Activated CD8-positive, alpha-beta memory T cell treated with anti-CD3 and anti-CD28 coated beads, Interleukin-2, amount 50 U/mL, for 4 hours (primary cell): ENCODE data around the gene BPIFA2.
"Not testable (repeated sequence)": the region's sequence is repeated elsewhere in the genome, so short reads cannot be mapped to it uniquely, and the experiment has no call there.

Experiments
- DNase-seq: peaks from one replicate; pipeline ENCODE4 v3.0.0-alpha.2; 2020

Gene BPIFA2

DNA sequence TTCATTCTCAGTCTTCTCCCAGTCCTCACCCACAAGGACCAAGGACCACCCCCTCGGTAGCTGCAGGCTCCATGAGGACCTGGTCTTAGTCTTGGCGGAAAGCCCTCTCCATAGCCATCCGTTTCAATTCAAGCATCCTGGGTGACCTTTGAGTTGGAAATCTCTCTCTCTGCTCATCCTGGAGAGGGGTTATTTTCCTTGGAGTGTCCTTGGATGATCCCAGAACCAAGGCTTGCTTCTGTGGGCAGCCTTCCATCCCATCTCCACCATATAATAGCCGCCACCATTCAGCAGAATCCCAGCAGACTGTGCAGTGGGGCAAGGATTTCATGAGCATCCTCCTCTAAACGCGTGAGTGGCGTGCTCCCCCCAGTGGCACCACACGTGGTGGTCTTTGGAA, at the start of gene BPIFA2:
Gene BPIFA2 (plus strand): TSS at position 301 of the 400 bp plus-strand sequence. CDS start 987 bp downstream, outside the sequence.
- DNase-seq = no peak

- DNase-seq = no peak
Observed at GRCh38 chr20:33119725-33120720, 47.9 kb upstream of the BPIFA2 start.

DNA sequence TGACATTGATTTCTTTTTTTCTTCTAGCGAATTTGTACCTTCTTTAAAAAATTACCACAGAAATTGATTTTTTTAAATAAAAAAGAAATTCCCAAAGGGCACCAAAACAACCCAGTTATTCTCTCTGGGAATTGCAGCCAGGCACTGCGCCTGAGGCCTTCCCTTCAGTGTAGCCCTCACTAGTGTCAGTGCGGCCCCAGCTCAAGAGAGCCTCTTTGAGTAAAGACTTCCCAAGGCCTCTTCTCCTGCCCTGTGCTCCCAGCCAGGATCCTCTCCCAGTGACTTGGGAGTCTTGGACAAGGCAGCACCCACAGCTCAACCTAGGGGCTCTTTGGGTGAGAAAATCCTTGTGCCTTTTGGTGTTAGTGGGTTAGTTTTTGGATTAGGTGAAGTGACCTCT, 47.0 kb upstream of the BPIFA2 start:
- no peak for DNase-seq

DNA sequence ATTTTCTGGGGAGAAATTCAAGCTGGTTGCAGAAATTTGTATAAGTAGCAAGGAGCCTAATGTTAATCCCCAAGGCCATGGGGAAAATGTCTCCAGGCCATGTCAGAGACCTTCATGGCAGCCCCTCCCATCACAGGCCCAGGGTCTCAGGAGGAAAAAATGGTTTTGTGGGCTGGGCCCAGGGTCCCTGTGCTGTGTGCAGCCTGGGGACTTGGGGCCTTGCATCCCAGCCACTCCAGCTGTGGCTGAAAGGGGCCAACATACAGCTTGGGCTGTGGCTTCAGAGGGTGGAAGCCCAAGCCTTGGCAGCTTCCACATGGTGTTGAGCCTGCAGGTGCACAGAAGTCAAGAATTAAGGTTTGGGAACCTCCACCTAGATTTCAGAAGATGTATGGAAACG, 45.7 kb upstream of the BPIFA2 start:
- not testable (repeated sequence) for DNase-seq

GRCh38 chr20:33124261-33124660, 43.7 kb upstream of the BPIFA2 start:
- no peak for DNase-seq

GRCh38 chr20:33124994-33125393, 43.0 kb upstream of the BPIFA2 start:
- DNase-seq = no peak

DNA sequence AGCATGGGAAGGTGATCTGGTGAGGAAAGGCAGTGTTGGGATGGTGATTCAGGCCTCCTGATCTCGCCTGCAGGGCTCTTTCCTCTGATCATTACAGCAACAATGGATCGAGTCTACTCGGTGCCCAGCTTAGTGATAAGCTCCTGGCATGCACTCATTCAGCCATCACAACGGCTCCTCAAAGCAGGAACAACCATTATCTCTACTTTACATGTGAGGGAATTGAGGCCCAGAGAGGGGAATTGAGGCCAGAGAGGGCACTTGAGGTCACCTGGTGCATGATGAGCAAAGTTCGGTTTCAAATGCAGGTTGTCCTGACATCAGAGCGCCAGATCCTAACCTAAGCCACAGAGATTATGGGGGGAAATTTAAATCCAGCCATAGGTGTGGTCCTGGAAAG, 42.0 kb upstream of the BPIFA2 start:
- no peak for DNase-seq

DNA sequence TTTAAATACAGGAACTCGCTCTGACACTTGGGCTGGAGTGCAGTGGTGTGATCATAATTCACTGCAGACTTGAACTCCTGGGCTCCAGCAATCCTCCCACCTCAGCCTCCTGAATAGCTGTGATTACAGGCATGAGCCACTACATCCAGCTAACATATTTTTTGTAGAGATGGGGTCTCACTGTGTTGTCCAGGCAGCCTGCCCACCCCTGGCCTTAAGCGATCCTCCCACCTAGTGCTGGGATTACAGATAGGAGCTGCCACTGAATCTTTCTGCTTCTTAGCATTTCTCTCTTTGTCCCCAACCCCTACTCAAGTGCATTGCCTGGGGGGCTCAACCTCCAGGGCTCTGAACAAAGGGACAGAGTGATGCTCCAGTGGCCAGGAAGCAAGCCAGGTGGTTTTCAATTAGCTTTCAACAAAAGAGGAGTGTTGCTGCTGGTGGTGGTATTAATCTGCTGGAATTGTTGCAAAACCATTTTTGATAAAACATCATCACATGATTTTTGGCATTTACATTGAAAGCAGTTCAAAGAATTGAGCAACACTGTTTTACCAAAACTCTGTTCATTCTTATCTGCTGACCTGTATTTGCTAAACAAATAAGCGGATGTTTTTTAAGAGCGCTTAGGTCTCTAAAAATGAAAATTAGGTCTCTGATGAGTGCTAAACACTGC, 40.4 kb upstream of the BPIFA2 start:
- no peak for DNase-seq

DNA sequence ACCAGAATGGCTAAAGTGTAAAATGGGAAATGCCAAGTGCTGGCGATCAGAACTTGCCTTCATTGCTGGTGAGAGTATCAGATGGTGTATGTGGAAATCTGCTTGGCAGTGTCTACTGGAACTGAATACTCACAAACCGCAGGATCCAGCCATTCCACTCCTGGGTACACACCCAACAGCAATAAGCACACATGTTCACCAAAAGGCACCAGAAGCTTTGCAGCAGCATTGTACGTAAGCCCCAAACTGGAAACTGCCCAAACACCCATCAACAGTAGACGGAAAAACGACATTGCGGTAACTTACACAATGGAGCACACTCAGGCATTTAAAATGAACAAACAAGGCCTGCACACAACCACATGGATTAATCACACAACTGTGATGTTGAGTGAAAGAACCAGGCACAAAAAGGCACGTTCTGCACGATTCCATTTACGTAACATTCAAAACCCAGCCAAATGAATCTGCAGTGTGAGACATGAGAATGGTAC, 37.3 kb upstream of the BPIFA2 start:
- no peak for DNase-seq

- no peak for DNase-seq
Observed at GRCh38 chr20:33131949-33132473, 35.9 kb upstream of the BPIFA2 start.

GRCh38 chr20:33132513-33133372, 35.2 kb upstream of the BPIFA2 start:
- no peak for DNase-seq

DNA sequence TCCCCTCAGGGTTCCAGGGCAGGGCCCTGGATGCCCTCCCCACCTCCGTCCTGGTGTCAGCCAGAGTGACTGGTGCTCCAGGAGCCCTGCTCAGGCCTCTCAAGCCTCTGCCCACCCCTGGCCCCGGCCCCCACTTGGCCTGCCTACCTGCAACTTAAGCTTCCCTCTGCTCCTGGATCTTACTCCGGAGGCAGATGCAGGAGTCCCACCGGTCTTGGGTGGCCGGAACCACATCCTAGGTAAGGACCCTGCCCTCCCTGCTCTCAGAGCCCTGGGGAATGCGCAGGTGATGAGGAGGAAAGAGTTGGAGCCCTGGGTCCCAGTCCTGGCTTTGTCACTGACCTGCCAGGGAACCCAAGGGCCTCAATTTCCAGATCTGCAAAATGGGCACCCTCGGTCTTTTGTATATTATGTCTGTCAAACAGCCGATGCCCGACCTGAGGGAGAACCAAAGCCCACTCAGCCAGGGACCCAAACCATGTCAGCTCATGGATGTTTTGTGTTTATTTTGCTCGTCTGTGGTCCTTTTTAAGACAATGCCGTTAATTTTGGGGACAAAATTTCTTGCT, 34.5 kb upstream of the BPIFA2 start:
- DNase-seq = no peak

- no peak for DNase-seq
Observed at GRCh38 chr20:33137195-33137594, 30.8 kb upstream of the BPIFA2 start.

GRCh38 chr20:33139467-33139866, 28.5 kb upstream of the BPIFA2 start:
- no peak for DNase-seq

GRCh38 chr20:33145521-33145920, 22.4 kb upstream of the BPIFA2 start:
- no peak for DNase-seq

GRCh38 chr20:33147299-33147698, 20.7 kb upstream of the BPIFA2 start:
- DNase-seq = no peak

DNA sequence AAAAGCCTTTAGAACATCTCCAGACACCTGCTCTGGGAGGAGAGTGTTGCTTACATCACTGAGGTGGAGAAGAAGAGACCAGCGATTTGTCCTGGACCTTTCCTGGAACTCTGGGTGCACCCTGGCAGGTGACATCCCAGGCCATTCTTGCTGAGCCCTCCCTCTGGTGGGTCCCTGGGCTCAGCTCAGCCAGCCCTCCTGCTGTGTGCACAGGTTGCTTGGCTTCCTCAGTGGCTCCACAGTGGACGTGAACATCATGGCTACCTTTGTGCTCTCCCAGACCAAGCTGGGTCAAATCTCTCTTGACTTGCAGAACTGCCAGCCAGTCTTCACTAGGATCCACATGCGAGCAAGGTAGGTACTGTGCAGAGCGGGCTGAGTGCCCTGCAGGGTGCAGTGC, 19.9 kb upstream of the BPIFA2 start:
- DNase-seq = no peak

- no peak for DNase-seq
Observed at GRCh38 chr20:33154252-33154651, 13.7 kb upstream of the BPIFA2 start.

DNA sequence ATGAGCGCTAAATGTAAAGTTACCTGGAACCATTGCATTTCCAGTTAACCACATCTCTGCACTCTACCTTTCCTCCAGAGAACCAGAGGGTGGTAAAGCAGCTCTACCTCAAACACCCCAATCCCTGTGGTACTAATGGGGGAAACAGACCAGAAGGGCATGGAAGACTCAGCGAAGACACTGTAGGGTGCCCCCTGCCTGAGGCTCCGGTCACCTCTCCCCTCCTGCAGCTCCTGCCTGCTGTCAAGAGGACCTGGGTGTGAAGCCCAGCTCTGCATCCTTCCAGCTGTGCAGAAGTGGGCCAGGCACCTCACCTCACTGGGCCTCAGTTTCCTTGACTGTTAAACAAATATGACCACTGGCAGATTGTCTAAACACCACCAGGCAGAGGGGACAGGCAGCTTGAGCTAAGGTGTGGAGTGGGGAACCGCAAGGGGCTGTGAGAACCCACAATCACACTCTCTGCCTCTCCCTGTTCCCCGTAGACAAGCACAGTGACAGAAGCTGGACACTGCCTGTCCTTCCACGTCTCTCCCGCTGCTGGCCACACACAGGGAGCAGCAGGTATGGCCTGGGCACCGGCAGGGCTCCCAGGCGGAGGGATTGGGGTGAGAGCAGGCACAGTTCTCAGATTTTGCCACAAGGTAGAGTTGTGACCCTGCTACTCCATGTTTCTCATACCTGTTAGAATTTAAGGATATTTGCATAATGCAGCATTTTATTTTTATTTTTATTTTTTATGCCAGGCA, 9.1 kb upstream of the BPIFA2 start:
- DNase-seq = no peak

- DNase-seq = no peak
Observed at GRCh38 chr20:33159713-33160112, 8.2 kb upstream of the BPIFA2 start.

GRCh38 chr20:33160681-33161080, 7.3 kb upstream of the BPIFA2 start:
- no peak for DNase-seq

GRCh38 chr20:33162313-33162712, 5.6 kb upstream of the BPIFA2 start:
- no peak for DNase-seq
